Osteocyte (in vitro differentiated cells): Measurements from ENCODE around the gene IGDCC3. TPM values are rescaled to one million over a fixed set of nuclear protein-coding genes. Genes with fewer than 3 reads are reported as not detected.

Experiments used
- DNase-seq: peaks from one replicate; pipeline ENCODE4 v3.0.0; 2021; ENCODE audit warnings: mixed read lengths; ENCODE audit not compliant: unreplicated experiment; ENCODE audit errors: extremely low spot score
- H3K27ac Mint-ChIP-seq: one replicate; pipeline ENCODE4 v1.8.0; 2021; ENCODE audit warnings: mild to moderate bottlenecking, mixed read lengths; ENCODE audit not compliant: unreplicated experiment
- H3K27me3 Mint-ChIP-seq: one replicate; pipeline ENCODE4 v1.8.0; 2021; ENCODE audit warnings: mixed read lengths; ENCODE audit not compliant: unreplicated experiment
- H3K36me3 Mint-ChIP-seq: one replicate; pipeline ENCODE4 v1.8.0; 2021; ENCODE audit warnings: mixed read lengths; ENCODE audit not compliant: unreplicated experiment
- H3K4me1 Mint-ChIP-seq: one replicate; pipeline ENCODE4 v1.8.0; 2021; ENCODE audit warnings: mixed read lengths; ENCODE audit not compliant: unreplicated experiment
- H3K4me3 Mint-ChIP-seq: one replicate; pipeline ENCODE4 v1.8.0; 2021; ENCODE audit warnings: mild to moderate bottlenecking, moderate library complexity, mixed read lengths; ENCODE audit not compliant: unreplicated experiment
- H3K9me3 Mint-ChIP-seq: one replicate; pipeline ENCODE4 v1.8.0; 2021; ENCODE audit warnings: mixed read lengths; ENCODE audit not compliant: unreplicated experiment
- CTCF ChIP-seq: fragments of 200-600 bp; sonication (generic); IDR thresholded peaks from 2 replicates; pipeline ENCODE4 v1.5.0; 2021; ENCODE audit warnings: antibody characterized with exemption, mild to moderate bottlenecking, moderate library complexity
- total RNA-seq: library from RNA; stranded (reverse); gene quantifications from 2 replicates; pipeline ENCODE4 v1.2.1, GENCODE V29; 2021

Gene IGDCC3
- total RNA-seq, 1 donor from 2014 or later: 0.48 TPM

GRCh38 chr15:65371976-65372786 is 5.6 kb downstream of the IGDCC3 start:
- H3K27ac Mint-ChIP-seq: no peak overlapping the region
- H3K4me3 Mint-ChIP-seq: no peak overlapping the region
- TF ChIP-seq CTCF: no peak
- peaks cover 36% of the 10 kb centered on the region for H3K27me3 Mint-ChIP-seq
- DNase-seq: no peak
- H3K36me3 Mint-ChIP-seq: no peaks in the 10 kb centered on the region
- H3K9me3 Mint-ChIP-seq: no peaks in the 10 kb centered on the region
- peaks cover 20% of the 10 kb centered on the region for H3K4me1 Mint-ChIP-seq

DNA sequence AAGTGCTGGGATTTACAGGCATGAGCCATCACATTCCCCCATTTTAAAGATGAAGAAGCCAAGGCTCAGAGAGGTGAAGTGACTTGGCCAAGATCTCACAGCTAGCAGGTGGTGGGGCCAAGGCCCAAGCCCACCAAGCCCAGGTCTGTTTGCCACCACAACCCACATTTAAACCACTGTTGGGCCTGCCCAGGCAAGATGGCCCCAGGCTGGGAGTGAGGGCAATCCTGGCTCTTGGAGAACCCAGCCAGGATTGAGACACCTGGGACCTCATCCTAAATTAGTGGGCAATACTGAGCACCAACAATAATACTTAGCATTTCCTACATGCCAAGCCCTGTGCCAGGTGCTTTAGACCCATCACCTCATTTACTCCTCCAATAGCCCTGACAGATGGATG is 6.9 kb downstream of the IGDCC3 start:
- no peak for TF ChIP-seq CTCF
- DNase-seq: no peak
- Mint-ChIP-seq H3K4me1 (peaks cover 11% of the 10 kb centered on the region), H3K4me3 (no peak overlapping the region), H3K36me3 (no peaks in the 10 kb centered on the region), H3K9me3 (no peaks in the 10 kb centered on the region), H3K27me3 (peaks cover 25% of the 10 kb centered on the region), H3K27ac (no peak overlapping the region)

GRCh38 chr15:65369651-65370050 is 8.2 kb downstream of the IGDCC3 start:
- TF ChIP-seq CTCF: no peak
- no peaks in the 10 kb centered on the region for H3K9me3 Mint-ChIP-seq
- no peak overlapping the region for H3K27ac Mint-ChIP-seq
- no peak overlapping the region for H3K4me3 Mint-ChIP-seq
- peaks cover 13% of the 10 kb centered on the region for H3K27me3 Mint-ChIP-seq
- H3K36me3 Mint-ChIP-seq: no peaks in the 10 kb centered on the region
- H3K4me1 Mint-ChIP-seq: peaks cover 8% of the 10 kb centered on the region
- no peak for DNase-seq

DNA sequence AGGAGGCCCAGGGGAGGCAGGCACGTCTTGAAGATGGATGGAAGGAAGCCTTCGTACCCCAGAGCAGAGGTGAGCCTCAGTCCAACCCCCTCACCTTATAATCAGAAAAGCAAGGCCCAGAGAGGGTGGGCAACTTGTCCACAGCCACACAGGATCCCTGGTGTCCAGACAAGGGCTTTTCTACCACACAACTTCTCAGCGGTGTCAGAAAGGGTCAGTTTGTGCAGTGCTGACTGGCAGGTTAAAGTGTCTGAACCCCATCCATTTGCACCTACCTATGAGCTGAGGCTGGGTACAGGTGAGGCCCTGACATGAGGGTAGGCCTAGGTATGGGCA is 8.6 kb downstream of the IGDCC3 start:
- TF ChIP-seq CTCF: no peak
- H3K4me3 Mint-ChIP-seq: no peak overlapping the region
- peaks cover 8% of the 10 kb centered on the region for H3K4me1 Mint-ChIP-seq

DNA sequence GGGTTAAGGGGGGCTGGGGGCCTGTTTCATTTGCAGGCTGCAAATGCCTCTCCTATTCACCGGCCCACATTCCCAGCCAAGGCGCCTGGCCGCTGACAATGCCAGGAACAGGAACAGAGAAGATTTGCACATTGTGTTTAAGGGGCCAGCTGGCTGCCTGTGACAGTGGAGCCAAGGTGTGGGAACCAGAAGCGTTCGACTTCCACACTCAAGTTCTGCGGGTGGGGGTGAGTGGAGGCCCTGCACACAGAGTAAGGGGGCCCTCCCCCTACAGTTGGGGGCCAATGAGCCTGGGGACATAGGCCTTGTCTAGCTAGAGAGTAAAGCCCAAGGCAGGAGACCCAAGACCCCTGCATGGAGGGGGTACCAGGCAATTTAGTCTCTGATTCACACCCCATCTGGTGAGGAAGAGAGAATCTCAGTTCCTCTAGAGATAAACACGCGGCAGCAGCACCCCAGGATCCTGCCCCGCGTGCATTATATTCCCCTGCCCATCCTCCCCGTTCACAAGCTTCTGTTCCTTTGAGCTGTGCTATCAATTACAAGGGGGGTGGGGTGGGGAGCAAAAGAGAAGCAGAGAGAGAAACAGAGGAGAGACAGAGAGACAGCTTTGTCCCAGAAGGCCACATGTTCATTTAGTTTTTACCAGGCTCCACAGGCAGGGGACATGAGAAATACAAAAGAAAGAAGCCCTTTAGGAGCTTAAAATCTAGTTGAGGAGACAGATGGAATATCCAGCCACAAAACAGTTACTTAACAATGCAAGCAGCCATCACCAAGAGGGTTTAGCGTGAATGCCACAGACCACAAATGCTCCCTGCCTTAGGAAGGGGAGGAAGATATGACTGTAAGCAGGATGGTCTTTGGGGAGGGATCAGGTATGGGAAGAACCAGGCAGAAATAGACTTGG is 9.2 kb downstream of the IGDCC3 start:
- Mint-ChIP-seq H3K4me3 (no peak overlapping the region), H3K27me3 (peaks cover 5% of the 10 kb centered on the region), H3K36me3 (no peaks in the 10 kb centered on the region), H3K9me3 (no peaks in the 10 kb centered on the region), H3K4me1 (peaks cover 7% of the 10 kb centered on the region), H3K27ac (no peak overlapping the region)
- no peak for DNase-seq
- TF ChIP-seq CTCF: no peak

More for the DNA sequence above, 8.6 kb downstream of the IGDCC3 start:
- DNase-seq: no peak
- Mint-ChIP-seq H3K9me3 (no peaks in the 10 kb centered on the region), H3K27me3 (peaks cover 9% of the 10 kb centered on the region), H3K27ac (no peak overlapping the region), H3K36me3 (no peaks in the 10 kb centered on the region)
